ENCODE results near the gene KDM4C. TPM values are rescaled to one million over a fixed set of nuclear protein-coding genes. Genes with fewer than 3 reads are reported as not detected.

Gene KDM4C
- total and polyA plus RNA-seq, 2 donors (not counting 1 experiment from before 2014, with no cell fraction given) = 13.0 to 39.0 TPM

DNA sequence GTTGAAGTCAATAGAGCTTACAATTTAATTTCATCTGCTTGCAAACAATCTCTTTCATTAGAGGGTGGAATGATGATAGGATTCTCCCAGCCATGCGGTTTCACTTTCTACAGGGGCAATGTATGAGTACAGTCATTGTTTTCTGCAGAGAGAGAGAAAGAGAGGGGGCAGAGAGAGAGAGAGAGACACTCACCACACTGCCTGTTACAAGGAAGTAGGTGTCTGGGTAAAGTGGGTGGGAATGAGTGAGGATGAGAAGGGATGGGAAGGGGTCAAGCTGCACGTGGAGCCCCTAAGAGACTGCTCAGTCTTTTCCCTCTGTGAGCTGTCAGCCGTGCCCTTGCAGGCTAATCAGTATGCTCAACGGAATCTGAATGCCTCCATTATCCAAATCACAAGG lies 454.3 kb downstream of the KDM4C start:
- Histone ChIP-seq H2AFZ (ENCODE audit: low read length) (no peak overlapping the region), H4K20me1 (ENCODE audit: control insufficient read depth, extremely low read depth, insufficient read depth, low read length) (no peaks in the 10 kb centered on the region), H3K27me3 (ENCODE audit: control insufficient read depth, insufficient read depth, low read length) (peaks cover 2% of the 10 kb centered on the region), H3K4me3 (replicated peaks in 1 of 4; ENCODE audit: control extremely low read depth in 1 of 4, insufficient read depth in 1 of 4, low read depth in 3 of 4, low read length in 4 of 4) (no peak overlapping the region), H3K9me3 (ENCODE audit: control insufficient read depth, insufficient read depth, low read depth, low read length) (no peaks in the 10 kb centered on the region), H3K36me3 (ENCODE audit: control insufficient read depth, insufficient read depth, low read length) (no peaks in the 10 kb centered on the region), H3K4me1 (ENCODE audit: control insufficient read depth, extremely low read depth, insufficient read depth, low read length) (no peaks in the 10 kb centered on the region), H3K27ac (ENCODE audit: insufficient read depth, low read length) (no peak overlapping the region), H3K79me2 (ENCODE audit: control insufficient read depth, insufficient read depth, low read length) (no peaks in the 10 kb centered on the region), H3K9ac (ENCODE audit: insufficient read depth, low read length) (no peak overlapping the region), H3K4me2 (ENCODE audit: extremely low read depth, insufficient read depth, low read length) (no peak overlapping the region)
- TF ChIP-seq, protein P1, sequence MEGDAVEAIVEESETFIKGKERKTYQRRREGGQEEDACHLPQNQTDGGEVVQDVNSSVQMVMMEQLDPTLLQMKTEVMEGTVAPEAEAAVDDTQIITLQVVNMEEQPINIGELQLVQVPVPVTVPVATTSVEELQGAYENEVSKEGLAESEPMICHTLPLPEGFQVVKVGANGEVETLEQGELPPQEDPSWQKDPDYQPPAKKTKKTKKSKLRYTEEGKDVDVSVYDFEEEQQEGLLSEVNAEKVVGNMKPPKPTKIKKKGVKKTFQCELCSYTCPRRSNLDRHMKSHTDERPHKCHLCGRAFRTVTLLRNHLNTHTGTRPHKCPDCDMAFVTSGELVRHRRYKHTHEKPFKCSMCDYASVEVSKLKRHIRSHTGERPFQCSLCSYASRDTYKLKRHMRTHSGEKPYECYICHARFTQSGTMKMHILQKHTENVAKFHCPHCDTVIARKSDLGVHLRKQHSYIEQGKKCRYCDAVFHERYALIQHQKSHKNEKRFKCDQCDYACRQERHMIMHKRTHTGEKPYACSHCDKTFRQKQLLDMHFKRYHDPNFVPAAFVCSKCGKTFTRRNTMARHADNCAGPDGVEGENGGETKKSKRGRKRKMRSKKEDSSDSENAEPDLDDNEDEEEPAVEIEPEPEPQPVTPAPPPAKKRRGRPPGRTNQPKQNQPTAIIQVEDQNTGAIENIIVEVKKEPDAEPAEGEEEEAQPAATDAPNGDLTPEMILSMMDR (conservative IDR thresholded peaks at IDR 0.05 in 1 of 2, IDR thresholded peaks at IDR 0.05 in 1 of 2; ENCODE audit: low read depth in 1 of 2, low read length in 2 of 2) = no peak
- TF ChIP-seq EZH2 (IDR thresholded peaks at IDR 0.05; ENCODE audit: low read length, missing control alignments) = no peak
- DNase-seq (ENCODE audit: low read depth in 2 of 2) = peak in 1 of 2 donors; percentile 16

DNA sequence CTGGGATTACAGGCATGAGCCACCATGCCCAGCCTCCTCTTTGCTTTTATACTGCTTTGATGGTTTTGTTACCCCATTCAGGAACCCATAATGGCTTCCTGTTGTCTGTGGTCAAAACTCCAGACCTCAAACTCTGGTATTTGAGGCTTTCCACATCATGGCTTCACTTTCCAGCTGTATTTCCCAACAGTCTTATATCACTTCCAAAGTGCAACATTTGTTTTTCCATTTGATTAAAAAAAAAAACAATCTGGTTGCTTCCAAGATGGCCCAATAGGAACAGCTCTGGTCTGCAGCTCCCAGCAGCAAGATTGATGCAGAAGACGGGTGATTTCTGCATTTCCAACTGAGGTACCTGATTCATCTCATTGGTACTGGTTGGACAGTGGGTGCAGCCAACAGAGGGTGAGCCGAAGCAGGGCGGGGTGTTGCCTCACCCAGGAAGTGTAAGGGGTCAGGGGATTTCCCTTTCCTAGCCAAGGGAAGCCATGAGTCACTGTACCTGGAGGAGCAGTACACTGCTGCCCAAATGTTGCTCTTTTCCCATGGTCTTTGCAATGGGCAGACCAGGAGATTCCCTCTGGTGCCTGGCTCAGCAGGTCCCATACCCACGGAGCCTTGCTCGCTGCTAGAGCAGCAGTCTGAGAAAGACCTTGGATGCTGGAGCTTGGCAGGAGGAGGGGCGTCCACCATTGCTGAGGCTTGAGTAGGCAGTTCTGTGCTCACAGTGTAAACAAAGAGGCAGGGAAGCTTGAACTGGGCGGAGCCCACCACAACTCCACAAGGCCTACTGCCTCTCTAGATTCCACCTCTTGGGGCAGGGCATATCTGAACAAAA lies 458.4 kb downstream of the KDM4C start:
- no peak overlapping the region for H3K4me3 ChIP-seq (replicated peaks in 1 of 4; ENCODE audit: control extremely low read depth in 1 of 4, insufficient read depth in 1 of 4, low read depth in 3 of 4, low read length in 4 of 4)
- no peaks in the 10 kb centered on the region for H3K27me3 ChIP-seq (ENCODE audit: control insufficient read depth, insufficient read depth, low read length)
- no peak overlapping the region for H2AFZ ChIP-seq (ENCODE audit: low read length)
- no peak for TF ChIP-seq EZH2 (IDR thresholded peaks at IDR 0.05; ENCODE audit: low read length, missing control alignments)
- TF ChIP-seq, protein P1 (conservative IDR thresholded peaks at IDR 0.05 in 1 of 2, IDR thresholded peaks at IDR 0.05 in 1 of 2; ENCODE audit: low read depth in 1 of 2, low read length in 2 of 2) = no peak
- no peak overlapping the region for H3K4me2 ChIP-seq (ENCODE audit: extremely low read depth, insufficient read depth, low read length)
- H3K9me3 ChIP-seq (ENCODE audit: control insufficient read depth, insufficient read depth, low read depth, low read length) = no peaks in the 10 kb centered on the region
- no peaks in the 10 kb centered on the region for H4K20me1 ChIP-seq (ENCODE audit: control insufficient read depth, extremely low read depth, insufficient read depth, low read length)
- H3K27ac ChIP-seq (ENCODE audit: insufficient read depth, low read length) = no peak overlapping the region
- H3K4me1 ChIP-seq (ENCODE audit: control insufficient read depth, extremely low read depth, insufficient read depth, low read length) = no peaks in the 10 kb centered on the region
- DNase-seq (ENCODE audit: low read depth in 2 of 2) = peak; percentile 22 to 63
- H3K36me3 ChIP-seq (ENCODE audit: control insufficient read depth, insufficient read depth, low read length) = no peaks in the 10 kb centered on the region
- H3K79me2 ChIP-seq (ENCODE audit: control insufficient read depth, insufficient read depth, low read length) = no peaks in the 10 kb centered on the region
- H3K9ac ChIP-seq (ENCODE audit: insufficient read depth, low read length) = no peak overlapping the region

DNA sequence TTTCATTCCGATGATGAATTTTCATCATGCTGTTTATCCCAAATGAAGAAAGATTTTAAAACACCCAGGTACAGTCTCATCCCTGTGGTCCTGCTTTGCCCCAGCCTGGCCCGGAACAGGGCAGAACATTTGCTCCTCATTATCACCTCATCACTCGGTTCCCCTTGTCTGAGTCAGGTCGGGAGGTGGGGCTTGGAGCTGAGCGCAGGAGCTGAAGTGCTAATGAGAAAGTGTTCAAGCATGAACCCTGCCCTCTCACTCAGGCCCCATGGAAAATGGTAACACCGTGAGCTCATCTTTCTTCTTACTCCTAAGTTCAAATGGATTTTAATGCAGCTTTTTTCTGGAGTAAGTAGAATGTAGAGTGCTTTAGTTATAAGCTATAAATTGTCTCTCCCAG lies 466.2 kb downstream of the KDM4C start:
- DNase-seq (ENCODE audit: low read depth in 2 of 2) = no peak
- no peak overlapping the region for H3K27ac ChIP-seq (ENCODE audit: insufficient read depth, low read length)
- no peaks in the 10 kb centered on the region for H3K9me3 ChIP-seq (ENCODE audit: control insufficient read depth, insufficient read depth, low read depth, low read length)
- H3K4me2 ChIP-seq (ENCODE audit: extremely low read depth, insufficient read depth, low read length) = no peak overlapping the region
- H3K36me3 ChIP-seq (ENCODE audit: control insufficient read depth, insufficient read depth, low read length) = no peaks in the 10 kb centered on the region
- no peaks in the 10 kb centered on the region for H3K79me2 ChIP-seq (ENCODE audit: control insufficient read depth, insufficient read depth, low read length)
- no peak overlapping the region for H3K9ac ChIP-seq (ENCODE audit: insufficient read depth, low read length)
- no peaks in the 10 kb centered on the region for H3K4me1 ChIP-seq (ENCODE audit: control insufficient read depth, extremely low read depth, insufficient read depth, low read length)
- no peak overlapping the region for H3K4me3 ChIP-seq (replicated peaks in 1 of 4; ENCODE audit: control extremely low read depth in 1 of 4, insufficient read depth in 1 of 4, low read depth in 3 of 4, low read length in 4 of 4)
- no peak overlapping the region for H2AFZ ChIP-seq (ENCODE audit: low read length)
- TF ChIP-seq, protein P1 (conservative IDR thresholded peaks at IDR 0.05 in 1 of 2, IDR thresholded peaks at IDR 0.05 in 1 of 2; ENCODE audit: low read depth in 1 of 2, low read length in 2 of 2) = no peak
- no peak for TF ChIP-seq EZH2 (IDR thresholded peaks at IDR 0.05; ENCODE audit: low read length, missing control alignments)
- H4K20me1 ChIP-seq (ENCODE audit: control insufficient read depth, extremely low read depth, insufficient read depth, low read length) = no peaks in the 10 kb centered on the region
- no peaks in the 10 kb centered on the region for H3K27me3 ChIP-seq (ENCODE audit: control insufficient read depth, insufficient read depth, low read length)

Other genes starting within 250 kb of the KDM4C start
- 0.51 and 0.83 TPM in 2 replicates for gene GLDC, start 112.2 kb upstream of the KDM4C start, total RNA-seq
- 0.45 and 0.73 TPM in 2 replicates for gene GLDC, start 112.2 kb upstream of the KDM4C start, polyA plus RNA-seq